Endodermal cell (in vitro differentiated cells): ENCODE measurements around the gene PLPP6. TPM values are rescaled to one million over a fixed set of nuclear protein-coding genes. Genes with fewer than 3 reads are reported as not detected.

Experiments
- DNase-seq: peaks from one replicate; pipeline ENCODE4 v3.0.0-alpha.2; 2017
- H3K27ac ChIP-seq: 2 replicates; pipeline ENCODE4 v1.5.1; 2013; ENCODE audit warnings: mild to moderate bottlenecking, low read depth, low read length, moderate library complexity
- H3K27me3 ChIP-seq: 2 replicates; pipeline ENCODE4 v1.6.1; 2013; ENCODE audit warnings: mild to moderate bottlenecking, low read length, moderate library complexity; ENCODE audit not compliant: insufficient read depth, control insufficient read depth, poor library complexity, severe bottlenecking
- H3K36me3 ChIP-seq: 2 replicates; pipeline ENCODE4 v1.7.0; 2013; ENCODE audit warnings: mild to moderate bottlenecking, low read length, moderate library complexity; ENCODE audit not compliant: control insufficient read depth, insufficient read depth
- H3K4me1 ChIP-seq: one replicate; pipeline ENCODE4 v1.7.0; 2013; ENCODE audit warnings: low read length; ENCODE audit not compliant: control insufficient read depth, insufficient read depth
- H3K4me3 ChIP-seq: 2 replicates; pipeline ENCODE4 v1.5.1; 2013; ENCODE audit warnings: mild to moderate bottlenecking, low read length, moderate library complexity
- H3K9ac ChIP-seq: 2 replicates; pipeline ENCODE4 v1.6.1; 2013; ENCODE audit warnings: mild to moderate bottlenecking, low read length, moderate library complexity; ENCODE audit not compliant: poor library complexity, severe bottlenecking; ENCODE audit errors: extremely low read depth
- H3K9me3 ChIP-seq: 2 replicates; pipeline ENCODE4 v1.6.1; 2013; ENCODE audit warnings: mild to moderate bottlenecking, low read length, moderate library complexity; ENCODE audit not compliant: control insufficient read depth
- H3K27ac Mint-ChIP-seq: 2 replicates; pipeline ENCODE4 v1.8.0; 2020; ENCODE audit warnings: mixed read lengths
- H3K27me3 Mint-ChIP-seq: 2 replicates; pipeline ENCODE4 v1.8.0; 2021; ENCODE audit warnings: mild to moderate bottlenecking, mixed read lengths; ENCODE audit not compliant: insufficient read depth
- H3K36me3 Mint-ChIP-seq: 2 replicates; pipeline ENCODE4 v1.8.0; 2020; ENCODE audit warnings: low read depth, mixed read lengths
- H3K4me1 Mint-ChIP-seq: 2 replicates; pipeline ENCODE4 v1.8.0; 2020; ENCODE audit warnings: mixed read lengths
- H3K4me3 Mint-ChIP-seq: 2 replicates; pipeline ENCODE4 v1.8.0; 2020; ENCODE audit warnings: mild to moderate bottlenecking, moderate library complexity, mixed read lengths
- H3K9me3 Mint-ChIP-seq: 2 replicates; pipeline ENCODE4 v1.8.0; 2020; ENCODE audit warnings: mild to moderate bottlenecking, mixed read lengths
- WGBS, 2 experiments: methylation state at CpG; one replicate each; pipeline versions ENCODE4 v1.1.5 to v1.1.7; 2013; ENCODE audit warnings: missing lambda C conversion rate in 2 of 2, mixed read lengths in 1 of 2; ENCODE audit not compliant: insufficient coverage in 1 of 2, insufficient read length in 1 of 2; 5-methylcytosine and 5-hydroxymethylcytosine counted together
- total RNA-seq, 2 donors: library from RNA; stranded (reverse); fragmentation: NEBNext Ultra II Directional in 1 of 2; extraction: Animal tissue kit (Norgen Biotek cat#: 25700) in 1 of 2; gene quantifications; 2 replicates in 1 of 2; 3 replicates in 1 of 2; pipeline ENCODE4 v1.2.1, GENCODE V29; 2021
- TF ChIP-seq, protein P1 (sequence below): fragments of 200-600 bp; sonication (generic); conservative IDR thresholded peaks from 2 replicates; pipeline ENCODE4 v1.5.0; 2021; ENCODE audit warnings: antibody characterized with exemption, mild to moderate bottlenecking

Gene PLPP6
- total RNA-seq, 2 donors from 2014 or later: 13.1 to 19.6 TPM

DNA sequence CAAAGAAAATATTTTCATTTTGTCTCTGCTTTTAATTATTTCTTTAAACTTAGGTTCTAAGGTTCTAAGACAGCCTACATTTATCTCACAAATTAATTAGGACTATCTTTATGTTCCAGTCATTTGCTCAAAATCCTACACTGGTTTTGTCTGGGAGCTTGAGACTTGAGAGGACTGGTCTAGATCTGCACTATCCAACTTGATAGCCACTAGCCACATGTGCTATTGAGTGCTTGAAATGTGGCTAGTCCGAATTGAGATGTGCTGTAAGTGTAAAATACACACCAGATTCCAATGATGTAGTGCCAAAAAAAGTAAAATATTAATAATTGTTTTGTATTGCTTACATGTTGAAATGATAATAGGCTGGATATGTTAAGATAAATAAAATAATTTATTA, 24.5 kb downstream of the PLPP6 start:
- Mint-ChIP-seq H3K27me3 (no peaks in the 10 kb centered on the region), H3K4me3 (no peak overlapping the region), H3K9me3 (no peaks in the 10 kb centered on the region), H3K27ac (no peak overlapping the region), H3K36me3 (peaks cover 30% of the 10 kb centered on the region), H3K4me1 (peaks cover 27% of the 10 kb centered on the region)
- no peak for DNase-seq
- 100% methylated on average over 1 of the region's 1 CpG; no CpG with 5 or more reads in 1 of the 2 experiments for WGBS, 2 experiments
- TF ChIP-seq, protein P1, sequence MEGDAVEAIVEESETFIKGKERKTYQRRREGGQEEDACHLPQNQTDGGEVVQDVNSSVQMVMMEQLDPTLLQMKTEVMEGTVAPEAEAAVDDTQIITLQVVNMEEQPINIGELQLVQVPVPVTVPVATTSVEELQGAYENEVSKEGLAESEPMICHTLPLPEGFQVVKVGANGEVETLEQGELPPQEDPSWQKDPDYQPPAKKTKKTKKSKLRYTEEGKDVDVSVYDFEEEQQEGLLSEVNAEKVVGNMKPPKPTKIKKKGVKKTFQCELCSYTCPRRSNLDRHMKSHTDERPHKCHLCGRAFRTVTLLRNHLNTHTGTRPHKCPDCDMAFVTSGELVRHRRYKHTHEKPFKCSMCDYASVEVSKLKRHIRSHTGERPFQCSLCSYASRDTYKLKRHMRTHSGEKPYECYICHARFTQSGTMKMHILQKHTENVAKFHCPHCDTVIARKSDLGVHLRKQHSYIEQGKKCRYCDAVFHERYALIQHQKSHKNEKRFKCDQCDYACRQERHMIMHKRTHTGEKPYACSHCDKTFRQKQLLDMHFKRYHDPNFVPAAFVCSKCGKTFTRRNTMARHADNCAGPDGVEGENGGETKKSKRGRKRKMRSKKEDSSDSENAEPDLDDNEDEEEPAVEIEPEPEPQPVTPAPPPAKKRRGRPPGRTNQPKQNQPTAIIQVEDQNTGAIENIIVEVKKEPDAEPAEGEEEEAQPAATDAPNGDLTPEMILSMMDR: no peak
- no peak overlapping the region for H3K4me3 ChIP-seq
- H3K27ac ChIP-seq: no peak overlapping the region
- no peaks in the 10 kb centered on the region for H3K9me3 ChIP-seq
- no peaks in the 10 kb centered on the region for H3K27me3 ChIP-seq
- H3K9ac ChIP-seq: no peak overlapping the region
- peaks cover 31% of the 10 kb centered on the region for H3K36me3 ChIP-seq
- peaks cover 7% of the 10 kb centered on the region for H3K4me1 ChIP-seq

- Histone ChIP-seq H3K9ac (no peak overlapping the region), H3K4me1 (peaks cover 7% of the 10 kb centered on the region), H3K9me3 (no peaks in the 10 kb centered on the region), H3K4me3 (no peak overlapping the region), H3K27ac (no peak overlapping the region), H3K36me3 (peaks cover 35% of the 10 kb centered on the region), H3K27me3 (no peaks in the 10 kb centered on the region)
- 96% methylated on average over 2 of the region's 2 CpGs; no CpG with 5 or more reads in 1 of the 2 experiments for WGBS, 2 experiments
- H3K27ac Mint-ChIP-seq: no peak overlapping the region
- TF ChIP-seq, protein P1: no peak
- no peaks in the 10 kb centered on the region for H3K9me3 Mint-ChIP-seq
- DNase-seq: no peak
- no peak overlapping the region for H3K4me3 Mint-ChIP-seq
- no peaks in the 10 kb centered on the region for H3K27me3 Mint-ChIP-seq
- peaks cover 35% of the 10 kb centered on the region for H3K36me3 Mint-ChIP-seq
- H3K4me1 Mint-ChIP-seq: peaks cover 21% of the 10 kb centered on the region
Observed at GRCh38 chr9:4689021-4689420, 26.9 kb downstream of the PLPP6 start.

- peaks cover 15% of the 10 kb centered on the region for H3K4me1 Mint-ChIP-seq
- 93 to 100% methylated on average over 1 of the region's 1 CpG for WGBS, 2 experiments
- no peak overlapping the region for H3K4me3 Mint-ChIP-seq
- no peaks in the 10 kb centered on the region for H3K27me3 ChIP-seq
- no peak overlapping the region for H3K4me3 ChIP-seq
- DNase-seq: no peak
- no peak overlapping the region for H3K9ac ChIP-seq
- H3K36me3 ChIP-seq: peaks cover 39% of the 10 kb centered on the region
- H3K36me3 Mint-ChIP-seq: peaks cover 41% of the 10 kb centered on the region
- no peaks in the 10 kb centered on the region for H3K9me3 ChIP-seq
- H3K27ac Mint-ChIP-seq: no peak overlapping the region
- no peaks in the 10 kb centered on the region for H3K27me3 Mint-ChIP-seq
- H3K27ac ChIP-seq: no peak overlapping the region
- TF ChIP-seq, protein P1: no peak
- peaks cover 7% of the 10 kb centered on the region for H3K4me1 ChIP-seq
- H3K9me3 Mint-ChIP-seq: no peaks in the 10 kb centered on the region
Observed at GRCh38 chr9:4689687-4690104, 27.6 kb downstream of the PLPP6 start.
